Astrocyte of the spinal cord (primary cell): Measurements from ENCODE around the gene PNRC2.
"Not testable (repeated sequence)": the region's sequence is repeated elsewhere in the genome, so short reads cannot be mapped to it uniquely, and the experiment has no call there.

ENCODE experiments used
- DNase-seq: peaks from one replicate; pipeline ENCODE4 v3.0.0; 2011; ENCODE audit warnings: low read depth, low spot score
- H3K4me3 ChIP-seq: 2 replicates; pipeline ENCODE4 v1.5.1; 2011; ENCODE audit warnings: low read depth, mild to moderate bottlenecking, low read length, moderate library complexity
- in situ Hi-C: cut with HindIII; loops from 2 replicates; pipeline ENCODE4 v1.10.0; 2017; ENCODE audit warnings: low sequenced_read_pairs
- TF ChIP-seq, protein P1 (sequence below): IDR thresholded peaks from 2 replicates; pipeline ENCODE4 v1.5.1; 2012; ENCODE audit warnings: low read depth, mild to moderate bottlenecking, low read length, inconsistent platforms

PNRC2 gene

DNA sequence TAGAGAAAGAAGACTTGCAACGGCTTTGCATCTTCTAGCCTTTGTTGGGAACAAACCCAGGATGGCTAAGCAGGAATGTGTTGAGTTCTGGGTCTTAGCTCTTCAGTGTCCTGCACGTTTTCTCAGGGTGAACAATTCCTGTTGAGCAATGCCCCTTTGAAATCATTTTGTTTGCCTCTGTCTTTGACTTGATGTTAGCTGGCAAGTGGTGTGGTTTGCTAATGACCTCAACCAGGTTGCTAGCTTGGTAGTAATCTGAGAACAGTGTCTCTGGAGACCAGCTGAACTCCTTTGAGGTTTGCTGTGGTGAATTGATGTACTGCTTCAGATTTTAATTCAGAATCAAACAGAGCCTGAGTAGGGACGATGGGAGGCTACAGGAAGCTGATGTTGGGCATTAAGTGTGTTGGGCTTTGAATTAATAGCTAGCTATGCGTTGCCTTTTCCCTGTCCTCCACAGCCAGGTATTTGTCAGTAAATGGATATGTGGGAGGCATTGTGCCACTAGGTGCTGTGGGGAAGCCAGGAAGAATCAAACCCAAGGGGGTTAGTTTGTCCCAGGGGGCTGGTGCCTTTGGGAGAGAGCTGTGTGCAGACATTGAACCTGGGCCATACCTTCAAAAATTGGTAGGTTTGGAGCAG lies 43.8 kb downstream of the PNRC2 start:
- TF ChIP-seq, protein P1, sequence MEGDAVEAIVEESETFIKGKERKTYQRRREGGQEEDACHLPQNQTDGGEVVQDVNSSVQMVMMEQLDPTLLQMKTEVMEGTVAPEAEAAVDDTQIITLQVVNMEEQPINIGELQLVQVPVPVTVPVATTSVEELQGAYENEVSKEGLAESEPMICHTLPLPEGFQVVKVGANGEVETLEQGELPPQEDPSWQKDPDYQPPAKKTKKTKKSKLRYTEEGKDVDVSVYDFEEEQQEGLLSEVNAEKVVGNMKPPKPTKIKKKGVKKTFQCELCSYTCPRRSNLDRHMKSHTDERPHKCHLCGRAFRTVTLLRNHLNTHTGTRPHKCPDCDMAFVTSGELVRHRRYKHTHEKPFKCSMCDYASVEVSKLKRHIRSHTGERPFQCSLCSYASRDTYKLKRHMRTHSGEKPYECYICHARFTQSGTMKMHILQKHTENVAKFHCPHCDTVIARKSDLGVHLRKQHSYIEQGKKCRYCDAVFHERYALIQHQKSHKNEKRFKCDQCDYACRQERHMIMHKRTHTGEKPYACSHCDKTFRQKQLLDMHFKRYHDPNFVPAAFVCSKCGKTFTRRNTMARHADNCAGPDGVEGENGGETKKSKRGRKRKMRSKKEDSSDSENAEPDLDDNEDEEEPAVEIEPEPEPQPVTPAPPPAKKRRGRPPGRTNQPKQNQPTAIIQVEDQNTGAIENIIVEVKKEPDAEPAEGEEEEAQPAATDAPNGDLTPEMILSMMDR = no peak
- in situ Hi-C loops = no loop called here
- H3K4me3 ChIP-seq = no peak overlapping the region
- DNase-seq = peak; percentile 86

DNA sequence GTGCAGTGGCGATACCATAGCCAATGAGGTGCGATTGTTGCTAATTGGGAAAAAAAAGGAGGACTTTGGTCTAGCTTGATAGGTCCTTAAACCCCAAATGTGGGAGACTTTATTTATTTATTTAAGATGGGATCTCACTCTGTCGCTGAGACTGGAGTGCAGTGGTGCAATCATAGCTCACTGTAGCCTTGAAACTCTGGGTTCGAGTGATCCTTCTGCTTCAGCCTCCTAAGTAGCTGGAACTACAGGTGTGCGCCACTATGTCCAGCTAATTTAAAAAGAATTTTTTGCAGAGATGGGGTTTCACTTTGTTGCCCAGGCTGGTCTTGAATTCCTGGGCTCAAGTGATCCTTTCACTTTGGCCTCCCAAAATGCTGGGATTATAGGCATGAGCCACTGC lies 44.5 kb downstream of the PNRC2 start:
- DNase-seq = no peak
- in situ Hi-C loops = no loop called here
- H3K4me3 ChIP-seq = no peak overlapping the region
- TF ChIP-seq, protein P1 = no peak

DNA sequence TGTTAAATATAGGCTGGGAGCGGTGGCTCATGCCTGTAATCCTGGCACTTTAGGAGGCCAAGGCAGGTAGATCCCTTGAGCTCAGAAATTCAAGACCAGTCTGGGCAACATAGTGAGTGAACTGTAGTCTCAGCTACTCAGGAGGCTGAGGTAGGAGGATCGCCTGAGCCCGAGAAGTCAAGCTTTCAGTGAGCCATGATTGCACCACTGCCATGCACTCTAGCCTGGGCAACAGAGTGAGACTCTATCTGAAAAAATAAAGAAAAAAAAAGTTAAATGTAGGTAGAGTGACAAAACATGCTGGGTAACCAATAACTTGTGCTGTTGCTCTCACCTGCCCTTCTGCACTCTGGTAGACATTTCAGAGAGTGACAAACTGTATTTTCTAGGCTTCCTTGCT lies 45.5 kb downstream of the PNRC2 start:
- in situ Hi-C loops = no loop called here
- no peak for DNase-seq
- no peak overlapping the region for H3K4me3 ChIP-seq
- TF ChIP-seq, protein P1 = no peak

DNA sequence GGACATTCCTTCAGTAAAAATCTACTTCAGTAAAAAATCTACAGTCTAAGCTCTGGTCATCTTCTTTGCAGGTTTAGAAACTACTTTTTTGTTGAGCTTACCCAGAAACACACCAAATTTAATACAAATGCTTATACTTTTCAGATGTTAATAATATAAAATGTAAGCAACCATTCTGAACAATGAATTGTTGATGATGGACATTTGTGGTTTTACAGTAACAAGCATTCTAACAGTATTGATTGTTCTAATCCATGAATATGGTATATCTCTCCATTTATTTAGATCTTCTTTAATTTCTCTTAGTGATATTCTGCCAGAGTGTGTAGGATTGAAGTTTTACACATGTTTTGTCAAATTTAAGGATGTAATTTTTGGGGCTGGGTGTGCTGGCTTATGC lies 47.5 kb downstream of the PNRC2 start:
- in situ Hi-C loops = no loop called here

DNA sequence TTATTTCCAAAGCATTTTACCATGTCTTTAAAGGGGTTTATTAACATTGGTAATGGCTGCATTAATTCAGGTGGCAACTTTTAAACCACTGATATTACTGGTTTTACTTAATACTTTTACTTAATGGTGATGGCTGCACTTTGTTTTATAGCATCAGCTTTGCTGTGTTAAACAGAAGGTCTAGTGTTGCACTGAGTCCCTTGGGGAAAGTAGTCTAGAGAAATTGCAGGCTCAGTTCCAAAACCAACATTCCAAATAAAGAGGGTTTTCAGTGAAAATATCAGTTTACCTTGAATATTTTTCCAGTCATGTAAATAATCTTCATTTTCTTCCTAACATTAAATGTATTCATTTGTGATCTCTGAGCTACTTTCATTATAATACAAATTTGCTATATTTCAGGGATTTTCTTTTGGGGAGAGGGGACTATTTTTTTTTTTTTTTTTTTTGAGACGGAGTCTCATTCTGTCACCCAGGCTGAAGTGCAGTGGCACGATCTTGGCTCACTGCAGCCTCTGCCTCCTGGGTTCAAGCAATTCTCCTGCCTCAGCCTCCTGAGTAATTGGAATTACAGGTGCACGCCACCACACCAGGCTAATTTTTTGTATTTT lies 49.1 kb downstream of the PNRC2 start:
- H3K4me3 ChIP-seq, in situ Hi-C loops: not testable (repeated sequence)
- peak; percentile 70 for DNase-seq

More for the DNA sequence above, 47.5 kb downstream of the PNRC2 start:
- TF ChIP-seq, protein P1 = no peak
- no peak overlapping the region for H3K4me3 ChIP-seq
- DNase-seq = no peak

DNA sequence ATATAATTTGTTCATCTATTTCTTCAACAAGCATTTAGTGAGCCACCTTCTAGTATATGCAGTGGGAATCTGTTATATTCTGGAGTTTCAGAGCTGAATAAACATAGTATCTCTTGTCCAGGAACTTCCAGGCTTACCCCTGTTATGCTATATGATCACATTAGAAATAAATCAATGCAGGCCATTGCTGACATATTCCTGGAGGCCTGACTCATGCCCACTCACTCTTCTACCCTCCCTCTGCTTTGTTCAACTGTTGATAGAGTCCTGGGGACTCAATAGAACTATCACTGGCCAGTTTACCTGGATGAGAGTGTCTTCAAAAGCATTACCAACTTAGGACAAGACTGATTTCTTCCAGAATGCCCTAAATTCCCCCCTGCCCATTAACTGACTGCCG lies 49.8 kb downstream of the PNRC2 start:
- in situ Hi-C loops = no loop called here
- no peak overlapping the region for H3K4me3 ChIP-seq
- DNase-seq = peak; percentile 72
- TF ChIP-seq, protein P1 = no peak

DNA sequence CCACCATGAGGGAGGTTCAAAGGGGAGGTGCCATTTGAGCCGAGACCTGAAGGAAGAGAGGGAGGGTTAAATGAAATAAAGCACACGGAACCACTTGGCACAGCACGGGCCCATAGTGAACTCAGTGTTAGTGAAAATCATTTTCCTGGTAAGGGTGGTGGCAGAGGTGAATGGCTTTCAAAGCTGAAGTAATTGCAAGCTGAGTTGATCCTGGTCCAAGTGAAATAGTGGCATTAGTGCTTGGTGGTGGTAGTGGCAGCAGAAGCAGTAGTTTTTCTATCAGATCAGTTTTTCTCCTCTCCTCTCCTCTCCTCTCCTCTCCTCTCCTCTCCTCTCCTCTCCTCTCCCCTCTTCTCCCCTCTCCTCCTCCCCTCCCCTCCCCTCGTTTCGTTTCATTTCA lies 51.0 kb downstream of the PNRC2 start:
- H3K4me3 ChIP-seq = no peak overlapping the region
- no peak for DNase-seq
- in situ Hi-C loops = no loop called here
- TF ChIP-seq, protein P1 = no peak

DNA sequence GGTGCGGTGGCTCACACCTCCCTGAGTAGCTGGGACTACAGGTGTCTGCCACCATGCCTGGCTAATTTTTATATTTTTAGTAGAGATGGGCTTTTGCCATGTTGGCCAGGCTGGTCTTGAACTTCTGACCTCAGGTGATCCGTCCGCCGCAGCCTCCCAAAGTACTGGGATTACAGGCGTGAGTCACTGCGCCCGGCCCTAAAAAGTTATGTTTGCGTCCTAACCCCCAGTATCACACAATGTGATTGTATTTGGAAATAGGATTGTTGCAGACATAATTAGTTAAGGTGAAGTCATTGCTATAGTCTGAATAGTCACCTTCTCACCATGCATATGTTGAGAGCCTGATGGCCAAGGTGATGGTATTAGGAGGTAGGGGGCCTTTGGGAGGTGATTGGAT lies 53.2 kb downstream of the PNRC2 start:
- in situ Hi-C loops, H3K4me3 ChIP-seq, DNase-seq: not testable (repeated sequence)
